GM19025 (cell line): ENCODE results near the gene COPB1.

Experiments
- ATAC-seq: cut with Tn5 transposase; IDR thresholded peaks from one replicate; pipeline ENCODE4 v1.9.1; 2021; ENCODE audit warnings: mild to moderate bottlenecking, low read depth, moderate library complexity; ENCODE audit not compliant: unreplicated experiment

The COPB1 gene

GRCh38 chr11:14435717-14436512, 63.7 kb downstream of the COPB1 start:
- no peak for ATAC-seq

DNA sequence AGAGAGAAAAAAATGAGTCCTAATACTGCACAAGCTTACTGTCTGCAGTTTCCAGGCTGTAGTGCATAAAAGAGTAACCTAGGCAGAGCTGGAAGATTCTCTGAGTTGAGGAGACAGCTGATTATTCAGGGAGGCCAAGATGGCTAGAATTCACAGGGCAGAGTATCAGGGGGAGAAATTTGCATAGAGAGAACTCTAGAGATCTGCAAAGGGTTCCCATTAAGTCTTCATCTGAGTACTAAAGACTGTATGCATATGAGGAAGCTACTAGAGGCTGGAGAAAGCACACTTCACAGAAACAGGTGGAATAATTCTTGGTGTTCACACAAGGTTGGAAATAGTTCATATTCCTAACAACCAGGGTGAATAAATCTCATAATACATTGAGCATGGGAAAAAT, 74.0 kb downstream of the COPB1 start:
- ATAC-seq: no peak

GRCh38 chr11:14424096-14424495, 75.5 kb downstream of the COPB1 start:
- no peak for ATAC-seq

GRCh38 chr11:14423633-14424032, 76.0 kb downstream of the COPB1 start:
- ATAC-seq: no peak

DNA sequence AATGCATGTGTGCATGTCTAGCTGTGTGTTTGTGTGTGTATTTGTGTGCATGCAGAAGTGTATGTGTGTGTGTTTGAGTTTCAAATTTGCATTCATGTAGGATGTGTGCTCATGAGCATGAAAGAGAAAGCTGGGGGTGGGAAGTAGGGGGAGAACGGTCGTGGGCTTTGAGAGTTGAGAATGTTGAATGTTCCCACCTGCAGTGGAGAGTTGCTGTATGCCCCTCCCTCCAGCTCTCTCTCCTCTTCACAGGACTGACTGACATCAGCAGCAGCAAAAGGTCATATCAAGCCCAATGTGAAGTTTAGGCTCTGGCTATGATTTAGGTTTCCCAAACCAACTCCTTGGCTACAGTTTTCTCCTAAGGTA, 76.8 kb downstream of the COPB1 start:
- ATAC-seq: no peak

- no peak for ATAC-seq
These were observed 77.4 kb downstream of the COPB1 start for GRCh38 chr11:14422052-14422813.

DNA sequence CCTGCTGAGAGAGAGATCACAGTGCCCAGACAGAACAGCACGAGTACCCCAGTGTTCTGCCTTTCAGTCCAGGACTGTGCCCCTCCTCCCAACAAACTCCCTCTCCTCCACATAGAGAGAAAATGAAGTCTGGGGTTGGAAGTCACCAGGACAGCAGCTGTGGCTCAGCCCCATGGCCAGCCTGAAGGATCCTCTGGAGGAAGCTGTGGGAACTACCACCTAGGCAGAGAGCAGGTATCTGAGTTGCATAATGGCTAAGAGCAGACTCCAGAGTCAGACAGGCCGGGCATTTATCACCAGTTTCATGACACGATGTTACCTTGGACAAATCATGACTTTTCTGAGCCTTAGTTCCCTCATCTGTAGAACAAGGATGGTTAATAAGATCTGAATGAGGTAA, 79.4 kb downstream of the COPB1 start:
- ATAC-seq: no peak

GRCh38 chr11:14418801-14419417, 80.7 kb downstream of the COPB1 start:
- ATAC-seq: no peak

GRCh38 chr11:14417617-14418374, 81.8 kb downstream of the COPB1 start:
- ATAC-seq: no peak

DNA sequence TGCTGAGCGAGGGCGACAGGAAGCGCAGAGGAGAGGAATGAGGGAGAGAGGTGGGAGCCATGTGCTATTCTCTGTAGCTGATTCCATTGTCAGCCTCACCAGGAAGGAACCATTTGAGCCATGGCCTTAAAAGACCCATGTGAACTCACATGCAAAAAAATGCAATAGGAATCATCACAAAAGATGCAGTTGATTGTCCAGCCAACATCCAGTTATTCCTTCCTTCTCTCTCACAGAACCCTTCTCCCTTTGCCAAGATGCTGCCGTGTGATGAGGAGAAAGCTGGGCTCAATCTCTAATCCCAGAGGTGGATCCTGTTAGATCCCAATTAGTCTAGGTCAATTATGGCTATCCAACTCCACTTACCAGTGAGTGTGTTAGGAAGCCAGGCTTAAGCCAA, 82.4 kb downstream of the COPB1 start:
- no peak for ATAC-seq

GRCh38 chr11:14414470-14415461, 84.8 kb downstream of the COPB1 start:
- ATAC-seq: no peak

GRCh38 chr11:14413307-14414069, 86.1 kb downstream of the COPB1 start:
- ATAC-seq: no peak

GRCh38 chr11:14411818-14412217, 87.8 kb downstream of the COPB1 start:
- no peak for ATAC-seq

DNA sequence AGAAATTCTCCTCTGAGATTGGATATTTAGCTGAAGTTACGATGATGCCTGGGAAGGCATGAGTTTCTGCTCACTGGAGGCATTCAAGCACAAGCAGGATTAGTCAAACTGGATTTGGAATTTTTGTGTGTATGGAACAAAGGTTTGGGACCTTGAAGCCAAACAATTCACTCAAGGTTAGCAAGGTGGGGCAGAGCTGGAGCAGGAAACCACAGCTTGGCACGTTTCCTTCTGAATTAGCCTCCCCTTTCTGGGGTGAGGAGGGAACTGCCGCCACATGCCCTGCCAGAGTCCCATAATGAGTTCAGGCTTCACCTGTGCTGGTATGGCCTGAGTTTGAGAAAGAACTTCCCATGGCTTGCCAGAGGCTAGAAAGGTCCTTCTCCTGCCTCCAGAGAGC, 89.7 kb downstream of the COPB1 start:
- ATAC-seq: no peak

- no peak for ATAC-seq
These were observed 91.0 kb downstream of the COPB1 start for GRCh38 chr11:14408612-14409011.
